ENCODE data around the gene PLEKHD1. TPM values are rescaled to one million over a fixed set of nuclear protein-coding genes. Genes with fewer than 3 reads are reported as not detected.
A peak's percentile ranks its signal among the peaks of the same experiment; 100 is the strongest.
"Not testable (repeated sequence)": the region's sequence is repeated elsewhere in the genome, so short reads cannot be mapped to it uniquely, and the experiment has no call there.

Gene PLEKHD1
- total RNA-seq, 1 donor from 2014 or later = 0.16 TPM

GRCh38 chr14:69481815-69482568 lies 2.5 kb upstream of the PLEKHD1 start:
- no peak for DNase-seq

GRCh38 chr14:69483765-69484443 lies 624 bp upstream of the PLEKHD1 start:
- peak; percentile 19 for DNase-seq

GRCh38 chr14:69485315-69485660 lies 760 bp downstream of the PLEKHD1 start:
- DNase-seq = no peak

- no peak for DNase-seq
Observed at GRCh38 chr14:69485701-69486100, 1.2 kb downstream of the PLEKHD1 start.

- DNase-seq = no peak
Observed at GRCh38 chr14:69487226-69487625, 2.7 kb downstream of the PLEKHD1 start.

- no peak for DNase-seq
Observed at GRCh38 chr14:69487771-69488170, 3.2 kb downstream of the PLEKHD1 start.

- no peak for DNase-seq
Observed at GRCh38 chr14:69489495-69489894, 5.0 kb downstream of the PLEKHD1 start.

- DNase-seq = no peak
Observed at GRCh38 chr14:69490219-69490918, 5.8 kb downstream of the PLEKHD1 start.

- no peak for DNase-seq
Observed at GRCh38 chr14:69491193-69491592, 6.7 kb downstream of the PLEKHD1 start.

GRCh38 chr14:69493038-69493437 lies 8.5 kb downstream of the PLEKHD1 start:
- DNase-seq = no peak

- DNase-seq = no peak
Observed at GRCh38 chr14:69493791-69494190, 9.3 kb downstream of the PLEKHD1 start.

- no peak for DNase-seq
Observed at GRCh38 chr14:69495341-69495921, 10.9 kb downstream of the PLEKHD1 start.

- DNase-seq = not testable (repeated sequence)
Observed at GRCh38 chr14:69497866-69498265, 13.3 kb downstream of the PLEKHD1 start.

GRCh38 chr14:69498286-69498685 lies 13.8 kb downstream of the PLEKHD1 start:
- not testable (repeated sequence) for DNase-seq

GRCh38 chr14:69499436-69499835 lies 14.9 kb downstream of the PLEKHD1 start:
- DNase-seq = no peak

- DNase-seq = no peak
Observed at GRCh38 chr14:69500096-69500495, 15.6 kb downstream of the PLEKHD1 start.

GRCh38 chr14:69500736-69501135 lies 16.2 kb downstream of the PLEKHD1 start:
- peak; percentile 9 for DNase-seq

GRCh38 chr14:69501423-69501838 lies 16.9 kb downstream of the PLEKHD1 start:
- DNase-seq = peak; percentile 71

GRCh38 chr14:69504775-69505174 lies 20.2 kb downstream of the PLEKHD1 start:
- no peak for DNase-seq

GRCh38 chr14:69505338-69506240 lies 21.1 kb downstream of the PLEKHD1 start:
- DNase-seq = no peak

GRCh38 chr14:69506241-69506595 lies 21.7 kb downstream of the PLEKHD1 start:
- no peak for DNase-seq

All from occipital lobe (tissue), 2 donors.